ENCODE results near the gene CYSLTR2.

- TF ChIP-seq CTCF (IDR thresholded peaks at IDR 0.05) (no peak), POLR2A (IDR thresholded peaks at IDR 0.05) (no peak)
Observed at GRCh38 chr13:48679941-48680680, 26.4 kb downstream of the CYSLTR2 start.
